B cell (primary cell): Measurements from ENCODE around the gene DPM2. TPM values are rescaled to one million over a fixed set of nuclear protein-coding genes. Genes with fewer than 3 reads are reported as not detected.

Source experiments
- ATAC-seq: fragments of 200-7000 bp; cut with Tn5 transposase; one replicate; pipeline ENCODE4 v1.10.0; 2021; ENCODE audit warnings: low read depth, mild to moderate bottlenecking, moderate number of reproducible peaks, moderate library complexity
- CTCF ChIA-PET: fragments of 350-600 bp; sonication (Branson Sonifier 250); formaldehyde crosslinking; loops from one replicate; lab custom pipeline; 2021; ENCODE audit warnings: antibody characterized with exemption, inconsistent platforms; lab: Charles Lee
- POLR2A ChIA-PET: fragments of 350-600 bp; sonication (Branson Sonifier 250); formaldehyde crosslinking; loops from one replicate; lab custom pipeline; 2021; ENCODE audit warnings: antibody characterized with exemption; lab: Charles Lee
- DNase-seq: peaks from one replicate; pipeline ENCODE4 v3.0.0; 2013
- H2AFZ ChIP-seq: 2 replicates; pipeline ENCODE4 v1.6.1; 2012; ENCODE audit warnings: mild to moderate bottlenecking, low read depth, low read length; ENCODE audit not compliant: insufficient read depth, poor library complexity, severe bottlenecking
- H3K27ac ChIP-seq, 2 donors: 1 replicate in 1 of 2; 2 replicates in 1 of 2; pipeline ENCODE4 v1.5.1; 2012 to 2013; ENCODE audit warnings: low read length in 2 of 2, mild to moderate bottlenecking in 2 of 2, moderate library complexity in 1 of 2
- H3K27me3 ChIP-seq, 4 experiments: fragments of 200-600 bp in 1 of 4; sonication (generic) in 1 of 4; replicated peaks in 1 of 4; 1 replicate in 2 of 4; 2 replicates in 2 of 4; pipeline versions ENCODE4 v1.6.1 to v1.7.0; 2013 to 2016; ENCODE audit warnings: low read length in 3 of 4, mild to moderate bottlenecking in 2 of 4, mixed read lengths in 1 of 4, moderate library complexity in 1 of 4; ENCODE audit not compliant: insufficient read depth in 4 of 4, control insufficient read depth in 3 of 4; ENCODE audit errors: control extremely low read depth in 1 of 4
- H3K36me3 ChIP-seq, 2 experiments: replicated peaks in 1 of 2; 1 replicate in 1 of 2; 2 replicates in 1 of 2; pipeline versions ENCODE4 v1.6.1 to v1.7.1; 2013; ENCODE audit warnings: low read length in 1 of 2; ENCODE audit not compliant: insufficient read depth in 2 of 2, control insufficient read depth in 1 of 2; ENCODE audit errors: control extremely low read depth in 1 of 2, extremely low read depth in 1 of 2
- H3K4me1 ChIP-seq, 2 donors: fragments of 200-600 bp in 1 of 2; sonication (generic) in 1 of 2; 1 replicate in 1 of 2; 2 replicates in 1 of 2; pipeline versions ENCODE4 v1.5.1 to v1.6.1; 2013 to 2017; ENCODE audit warnings: low read length in 2 of 2; ENCODE audit not compliant: control insufficient read depth in 2 of 2, insufficient read depth in 2 of 2
- H3K4me2 ChIP-seq: replicated peaks from 2 replicates; pipeline ENCODE3; 2012; ENCODE audit warnings: mild to moderate bottlenecking, low read depth, low read length; ENCODE audit not compliant: poor library complexity, severe bottlenecking
- H3K4me3 ChIP-seq, 5 experiments: fragments of 200-600 bp in 1 of 5; sonication (generic) in 1 of 5; 1 replicate in 3 of 5; 2 replicates in 2 of 5; pipeline versions ENCODE4 v1.5.1 to v1.7.0; 2011 to 2016; ENCODE audit warnings: low read length in 4 of 5, mild to moderate bottlenecking in 4 of 5, low read depth in 2 of 5, control low read depth in 1 of 5, moderate library complexity in 1 of 5; ENCODE audit not compliant: insufficient read depth in 1 of 5; ENCODE audit errors: control extremely low read depth in 1 of 5, extremely low read depth in 1 of 5
- H3K79me2 ChIP-seq: fragments of 200-600 bp; sonication (generic); one replicate; pipeline ENCODE4 v1.6.0; 2016; ENCODE audit warnings: low read length; ENCODE audit not compliant: control insufficient read depth, insufficient read depth
- H3K9ac ChIP-seq: fragments of 200-600 bp; sonication (generic); 2 replicates; pipeline ENCODE4 v1.6.1; 2017; ENCODE audit warnings: mild to moderate bottlenecking, low read length, moderate library complexity
- H3K9me3 ChIP-seq, 3 donors: one replicate each; pipeline versions ENCODE4 v1.6.1 to v1.7.1; 2013; ENCODE audit warnings: low read length in 2 of 3; ENCODE audit not compliant: control insufficient read depth in 2 of 3, insufficient read depth in 1 of 3; ENCODE audit errors: control extremely low read depth in 1 of 3
- H4K20me1 ChIP-seq: 2 replicates; pipeline ENCODE4 v1.6.0; 2012; ENCODE audit warnings: mild to moderate bottlenecking, low read length; ENCODE audit not compliant: insufficient read depth, control insufficient read depth, poor library complexity, severe bottlenecking
- H3K27ac Mint-ChIP-seq: one replicate; pipeline ENCODE4 v1.8.0; 2021; ENCODE audit warnings: mixed read lengths
- H3K27me3 Mint-ChIP-seq: one replicate; pipeline ENCODE4 v1.8.0; 2021; ENCODE audit warnings: mixed read lengths
- H3K4me1 Mint-ChIP-seq: one replicate; pipeline ENCODE4 v1.8.0; 2021; ENCODE audit warnings: mixed read lengths
- H3K4me3 Mint-ChIP-seq: one replicate; pipeline ENCODE4 v1.8.0; 2021; ENCODE audit warnings: mixed read lengths
- H3K9me3 Mint-ChIP-seq: one replicate; pipeline ENCODE4 v1.8.0; 2022; ENCODE audit warnings: mixed read lengths; ENCODE audit not compliant: insufficient read depth
- CTCF ChIP-seq: fragments of 200-600 bp; IDR thresholded peaks from one replicate; pipeline ENCODE4 v1.8.0; 2022; ENCODE audit warnings: antibody characterized with exemption, mild to moderate bottlenecking
- EZH2 ChIP-seq: IDR thresholded peaks from 2 replicates; pipeline ENCODE4 v1.6.1; 2012; ENCODE audit warnings: borderline replicate concordance, low read depth, mild to moderate bottlenecking, moderate library complexity, low read length; ENCODE audit not compliant: insufficient read depth, poor library complexity, severe bottlenecking
- WGBS: methylation state at CpG from one replicate; pipeline ENCODE4 v1.1.5; 2013; ENCODE audit warnings: missing lambda C conversion rate; ENCODE audit not compliant: insufficient coverage; 5-methylcytosine and 5-hydroxymethylcytosine counted together
- intact Hi-C: fragments of 100-400 bp; cut with micrococcal nuclease; formaldehyde crosslinking; loops from one replicate; pipeline ENCODE4 v1.10.0; 2022
- polyA plus RNA-seq: library from polyadenylated mRNA; depleted of rRNA; stranded (reverse); fragments of >200 nt; gene quantifications from 2 replicates; pipeline ENCODE4 v1.2.3, GENCODE V29; 2012
- total RNA-seq, 2 donors: library from RNA; stranded (reverse); fragments of 120-200 nt in 1 of 2; gene quantifications; 1 replicate in 1 of 2; 2 replicates in 1 of 2; pipeline versions ENCODE4 v1.2.3 to v1.2.4, GENCODE V29; 2013 to 2022

DPM2 gene
- total and polyA plus RNA-seq, 2 donors (not counting 1 experiment from before 2014, with no cell fraction given) = 34.1 to 42.9 TPM

GRCh38 chr9:127973169-127974000 lies 35.7 kb upstream of the DPM2 start:
- Histone ChIP-seq H3K9me3 (no peaks in the 10 kb centered on the region), H3K4me1 (peaks cover 100% of the 10 kb centered on the region in 2 donors), H4K20me1 (peaks cover 90% of the 10 kb centered on the region), H2AFZ (no peak overlapping the region), H3K27ac (peak overlapping the region in 1 of 2 donors; percentile 97), H3K9ac (peak overlapping the region; percentile 3), H3K79me2 (peaks cover 99% of the 10 kb centered on the region), H3K4me3 (no peak overlapping the region), H3K27me3 (no peaks in the 10 kb centered on the region), H3K36me3 (peaks cover 0 to 40% of the 10 kb centered on the region in 2 experiments), H3K4me2 (peak overlapping the region; percentile 76)
- Mint-ChIP-seq H3K27me3 (no peaks in the 10 kb centered on the region), H3K4me1 (peaks cover 97% of the 10 kb centered on the region), H3K27ac (peak overlapping the region; percentile 95), H3K9me3 (no peaks in the 10 kb centered on the region), H3K4me3 (peak overlapping the region; percentile 77)
- TF ChIP-seq EZH2 = no peak
- DNase-seq (no peak), ATAC-seq (no peak)
- CTCF ChIA-PET = interaction anchor here (1.1 to 20.6 kb wide), 5 partner anchors 15 to 58 kb away, joined by 3 to 282 read pairs (median 11); no protein-coding TSS in a partner anchor
- intact Hi-C loops = loop anchor here (5.0 kb wide), 1 partner anchor 34 kb away; no protein-coding TSS in a partner anchor
- WGBS = 93% methylated on average over 17 of the region's 17 CpGs
- POLR2A ChIA-PET = interaction anchor here (1.2 to 15.3 kb wide), 3 partner anchors 10 to 57 kb away, joined by 3 to 212 read pairs (median 5); no protein-coding TSS in a partner anchor

GRCh38 chr9:127972236-127972871 lies 34.7 kb upstream of the DPM2 start:
- H3K4me2 ChIP-seq = peak overlapping the region; percentile 76
- H3K4me1 ChIP-seq = peaks cover 100% of the 10 kb centered on the region in 2 donors
- ATAC-seq (no peak), DNase-seq (no peak)
- CTCF ChIA-PET = interaction anchor here (1.6 to 20.6 kb wide), 5 partner anchors 10 to 145 kb away, joined by 3 to 282 read pairs (median 19); partner anchors contain the start of gene EEIG1
- peaks cover 99% of the 10 kb centered on the region for H3K79me2 ChIP-seq
- H3K27me3 Mint-ChIP-seq = no peaks in the 10 kb centered on the region
- no peaks in the 10 kb centered on the region for H3K9me3 Mint-ChIP-seq
- no peaks in the 10 kb centered on the region for H3K27me3 ChIP-seq
- peaks cover 0 to 38% of the 10 kb centered on the region in 2 experiments for H3K36me3 ChIP-seq
- 93% methylated on average over 12 of the region's 12 CpGs for WGBS
- peak overlapping the region; percentile 77 for H3K4me3 Mint-ChIP-seq
- peak overlapping the region in 1 of 5 experiments; percentile 21 for H3K4me3 ChIP-seq
- H2AFZ ChIP-seq = no peak overlapping the region
- peaks cover 90% of the 10 kb centered on the region for H4K20me1 ChIP-seq
- peak overlapping the region; percentile 95 for H3K27ac Mint-ChIP-seq
- H3K27ac ChIP-seq = peak overlapping the region; percentile 91 to 97
- TF ChIP-seq CTCF (no peak), EZH2 (no peak)
- POLR2A ChIA-PET = interaction anchor here (1.4 to 2.8 kb wide), 3 partner anchors 8 to 238 kb away, joined by 3 to 28 read pairs (median 5); partner anchors contain the start of genes EEIG1 and TOR2A
- intact Hi-C loops = loop anchor here (5.0 kb wide), 1 partner anchor 35 kb away; no protein-coding TSS in a partner anchor
- H3K9me3 ChIP-seq = no peaks in the 10 kb centered on the region
- peak overlapping the region; percentile 27 for H3K9ac ChIP-seq
- peaks cover 99% of the 10 kb centered on the region for H3K4me1 Mint-ChIP-seq
